SK-N-SH treated with all-trans-retinoic acid at 6 μM for 48 hours (cell line): Measurements from ENCODE around the gene GIMAP1.

ENCODE experiments used
- ARNTL ChIP-seq: fragments of 450-650 bp; formaldehyde crosslinking; IDR thresholded peaks from 2 replicates; pipeline ENCODE4 v1.5.0; 2020; ENCODE audit warnings: low read depth, mild to moderate bottlenecking, moderate library complexity, borderline replicate concordance
- CSDC2 ChIP-seq: fragments of 250-450 bp; sonication (Bioruptor Pico); IDR thresholded peaks from 2 replicates; pipeline ENCODE4 v1.5.0; 2020; ENCODE audit warnings: mild to moderate bottlenecking, moderate library complexity
- ESRRG ChIP-seq: fragments of 250-450 bp; sonication (Bioruptor Pico); IDR thresholded peaks from 2 replicates; pipeline ENCODE4 v1.6.1; 2021; ENCODE audit warnings: mild to moderate bottlenecking
- TCF4 ChIP-seq: fragments of 250-450 bp; sonication (Bioruptor Pico); IDR thresholded peaks from 2 replicates; pipeline ENCODE4 v1.8.0; 2021; ENCODE audit warnings: mild to moderate bottlenecking, moderate library complexity, borderline replicate concordance
- TOX ChIP-seq: fragments of 250-450 bp; sonication (Bioruptor Pico); IDR thresholded peaks from 2 replicates; pipeline ENCODE4 v1.8.0; 2021; ENCODE audit warnings: mild to moderate bottlenecking, moderate library complexity, borderline replicate concordance
- ZFP30 ChIP-seq: fragments of 450-650 bp; formaldehyde crosslinking; IDR thresholded peaks from 2 replicates; pipeline ENCODE4 v1.5.0; 2022; ENCODE audit warnings: mild to moderate bottlenecking, moderate library complexity
- ZNF8 ChIP-seq: fragments of 450-650 bp; formaldehyde crosslinking; IDR thresholded peaks from 2 replicates; pipeline ENCODE4 v1.5.0; 2020; ENCODE audit warnings: mild to moderate bottlenecking, moderate library complexity
- TF ChIP-seq, protein P1 (sequence below): fragments of 250-450 bp; sonication (Bioruptor Pico); IDR thresholded peaks from 2 replicates; pipeline ENCODE4 v1.8.0; 2020; ENCODE audit warnings: mild to moderate bottlenecking, moderate library complexity, borderline replicate concordance
- TF ChIP-seq, protein P2 (sequence below): fragments of 250-450 bp; sonication (Bioruptor Pico); IDR thresholded peaks from 2 replicates; pipeline ENCODE4 v1.8.0; 2021; ENCODE audit warnings: low read depth, mild to moderate bottlenecking, moderate library complexity, borderline replicate concordance

GRCh38 chr7:150769768-150770167 is 53.4 kb downstream of the GIMAP1 start:
- TF ChIP-seq, protein P1, sequence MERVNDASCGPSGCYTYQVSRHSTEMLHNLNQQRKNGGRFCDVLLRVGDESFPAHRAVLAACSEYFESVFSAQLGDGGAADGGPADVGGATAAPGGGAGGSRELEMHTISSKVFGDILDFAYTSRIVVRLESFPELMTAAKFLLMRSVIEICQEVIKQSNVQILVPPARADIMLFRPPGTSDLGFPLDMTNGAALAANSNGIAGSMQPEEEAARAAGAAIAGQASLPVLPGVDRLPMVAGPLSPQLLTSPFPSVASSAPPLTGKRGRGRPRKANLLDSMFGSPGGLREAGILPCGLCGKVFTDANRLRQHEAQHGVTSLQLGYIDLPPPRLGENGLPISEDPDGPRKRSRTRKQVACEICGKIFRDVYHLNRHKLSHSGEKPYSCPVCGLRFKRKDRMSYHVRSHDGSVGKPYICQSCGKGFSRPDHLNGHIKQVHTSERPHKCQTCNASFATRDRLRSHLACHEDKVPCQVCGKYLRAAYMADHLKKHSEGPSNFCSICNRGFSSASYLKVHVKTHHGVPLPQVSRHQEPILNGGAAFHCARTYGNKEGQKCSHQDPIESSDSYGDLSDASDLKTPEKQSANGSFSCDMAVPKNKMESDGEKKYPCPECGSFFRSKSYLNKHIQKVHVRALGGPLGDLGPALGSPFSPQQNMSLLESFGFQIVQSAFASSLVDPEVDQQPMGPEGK (CRISPR knock-in tag): no peak
- no peak for TF ChIP-seq ZFP30 (CRISPR knock-in tag)
- no peak for TF ChIP-seq ZNF8 (CRISPR knock-in tag)
- no peak for TF ChIP-seq TCF4 (CRISPR knock-in tag)
- TF ChIP-seq TOX (CRISPR knock-in tag): no peak
- no peak for TF ChIP-seq ARNTL (CRISPR knock-in tag)
- TF ChIP-seq, protein P2, sequence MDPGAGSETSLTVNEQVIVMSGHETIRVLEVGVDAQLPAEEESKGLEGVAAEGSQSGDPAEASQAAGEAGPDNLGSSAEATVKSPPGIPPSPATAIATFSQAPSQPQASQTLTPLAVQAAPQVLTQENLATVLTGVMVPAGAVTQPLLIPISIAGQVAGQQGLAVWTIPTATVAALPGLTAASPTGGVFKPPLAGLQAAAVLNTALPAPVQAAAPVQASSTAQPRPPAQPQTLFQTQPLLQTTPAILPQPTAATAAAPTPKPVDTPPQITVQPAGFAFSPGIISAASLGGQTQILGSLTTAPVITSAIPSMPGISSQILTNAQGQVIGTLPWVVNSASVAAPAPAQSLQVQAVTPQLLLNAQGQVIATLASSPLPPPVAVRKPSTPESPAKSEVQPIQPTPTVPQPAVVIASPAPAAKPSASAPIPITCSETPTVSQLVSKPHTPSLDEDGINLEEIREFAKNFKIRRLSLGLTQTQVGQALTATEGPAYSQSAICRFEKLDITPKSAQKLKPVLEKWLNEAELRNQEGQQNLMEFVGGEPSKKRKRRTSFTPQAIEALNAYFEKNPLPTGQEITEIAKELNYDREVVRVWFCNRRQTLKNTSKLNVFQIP (CRISPR knock-in tag): no peak
- TF ChIP-seq ESRRG (CRISPR knock-in tag): no peak
- TF ChIP-seq CSDC2: no peak
